ENCODE data around the gene APOO. TPM values are rescaled to one million over a fixed set of nuclear protein-coding genes. Genes with fewer than 3 reads are reported as not detected.

The APOO gene
- total RNA-seq = 15.5 TPM

DNA sequence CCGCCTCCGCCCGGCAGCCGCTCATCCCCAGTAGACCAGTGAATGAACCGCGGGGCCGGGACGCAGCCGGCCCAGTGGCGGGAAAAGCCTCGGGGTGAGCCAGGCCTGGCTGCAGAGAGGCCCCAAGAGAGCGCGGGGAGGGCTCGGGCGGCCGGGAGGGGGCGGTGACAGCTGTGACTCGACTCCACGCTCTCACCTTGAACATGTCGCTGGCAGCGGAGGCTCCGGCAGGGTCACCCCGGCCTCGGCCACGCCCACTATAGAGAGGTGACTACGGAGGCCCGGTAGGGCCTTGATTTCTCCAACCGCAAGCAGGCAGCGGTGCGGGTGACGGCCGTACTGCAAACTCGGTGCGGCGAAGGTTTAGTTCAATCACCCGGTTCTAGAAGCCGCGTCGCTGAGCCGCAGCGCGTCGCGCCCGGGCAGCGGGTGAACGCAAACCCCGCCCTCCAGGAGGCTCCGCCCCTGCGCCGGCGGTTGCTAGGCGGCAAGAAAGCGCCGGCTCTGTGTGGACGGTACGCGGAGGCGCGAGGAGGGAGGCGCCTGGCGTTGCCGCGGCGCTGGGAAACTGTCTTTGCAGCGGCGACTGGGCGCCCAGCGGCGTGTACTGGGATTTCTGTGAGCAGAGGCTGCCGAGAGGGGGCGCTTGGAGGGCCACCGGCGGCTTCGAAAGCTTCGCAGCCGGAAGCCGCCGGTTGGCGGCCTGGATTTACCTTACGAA is at the start of gene APOO, which contains the start of gene CXorf58:
Gene APOO, minus strand, starts transcription at position 441 of the 721 bp plus-strand sequence. Its CDS starts 236 bp downstream, at position 205.
Gene CXorf58, plus strand, starts transcription at position 509 of the 721 bp plus-strand sequence. CDS start 2,297 bp downstream, outside the sequence.

Other genes with a start within 250 kb of the APOO start
- gene PRDX4, start 240.4 kb downstream of the APOO start, total RNA-seq = 68.5 TPM
- 45.3 TPM for gene ACOT9, start 164.7 kb downstream of the APOO start, total RNA-seq
- 236 TPM for gene SAT1, start 124.8 kb downstream of the APOO start, total RNA-seq
- gene CXorf58, start 68 bp upstream of the APOO start, total RNA-seq = 0.18 TPM
- 18.3 TPM for gene KLHL15, start 119.2 kb upstream of the APOO start, total RNA-seq
- gene EIF2S3, start 147.0 kb upstream of the APOO start, total RNA-seq = 218 TPM
- gene ZFX, start 241.8 kb upstream of the APOO start, total RNA-seq = 51.3 TPM